Body of pancreas (tissue), 4 donors: ENCODE results near the gene CREBL2.

Source experiments
- POLR2A ChIP-seq, 3 donors: fragments of 450-650 bp; IDR thresholded peaks; one replicate each; pipeline ENCODE4 v1.6.1; 2016; ENCODE audit warnings: antibody characterized with exemption in 3 of 3, mild to moderate bottlenecking in 2 of 3
- TF ChIP-seq, protein P1 (sequence below), 7 experiments: fragments of 450-650 bp in 4 of 7; fragments of 200-600 bp in 3 of 7; sonication (generic) in 3 of 7; IDR thresholded peaks; one replicate each; pipeline ENCODE4 v1.5.1; 2016 to 2019; ENCODE audit warnings: antibody characterized with exemption in 7 of 7

GRCh38 chr12:12608557-12608957 lies 3.1 kb upstream of the CREBL2 start:
- TF ChIP-seq POLR2A (IDR thresholded peaks at IDR 0.05): no peak
- TF ChIP-seq, protein P1, sequence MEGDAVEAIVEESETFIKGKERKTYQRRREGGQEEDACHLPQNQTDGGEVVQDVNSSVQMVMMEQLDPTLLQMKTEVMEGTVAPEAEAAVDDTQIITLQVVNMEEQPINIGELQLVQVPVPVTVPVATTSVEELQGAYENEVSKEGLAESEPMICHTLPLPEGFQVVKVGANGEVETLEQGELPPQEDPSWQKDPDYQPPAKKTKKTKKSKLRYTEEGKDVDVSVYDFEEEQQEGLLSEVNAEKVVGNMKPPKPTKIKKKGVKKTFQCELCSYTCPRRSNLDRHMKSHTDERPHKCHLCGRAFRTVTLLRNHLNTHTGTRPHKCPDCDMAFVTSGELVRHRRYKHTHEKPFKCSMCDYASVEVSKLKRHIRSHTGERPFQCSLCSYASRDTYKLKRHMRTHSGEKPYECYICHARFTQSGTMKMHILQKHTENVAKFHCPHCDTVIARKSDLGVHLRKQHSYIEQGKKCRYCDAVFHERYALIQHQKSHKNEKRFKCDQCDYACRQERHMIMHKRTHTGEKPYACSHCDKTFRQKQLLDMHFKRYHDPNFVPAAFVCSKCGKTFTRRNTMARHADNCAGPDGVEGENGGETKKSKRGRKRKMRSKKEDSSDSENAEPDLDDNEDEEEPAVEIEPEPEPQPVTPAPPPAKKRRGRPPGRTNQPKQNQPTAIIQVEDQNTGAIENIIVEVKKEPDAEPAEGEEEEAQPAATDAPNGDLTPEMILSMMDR (IDR thresholded peaks at IDR 0.05): peak in 1 of 7 experiments; percentile 4
